ENCODE measurements around the gene CPED1.
"Not testable (repeated sequence)": the region's sequence is repeated elsewhere in the genome, so short reads cannot be mapped to it uniquely, and the experiment has no call there.

Gene CPED1

DNA sequence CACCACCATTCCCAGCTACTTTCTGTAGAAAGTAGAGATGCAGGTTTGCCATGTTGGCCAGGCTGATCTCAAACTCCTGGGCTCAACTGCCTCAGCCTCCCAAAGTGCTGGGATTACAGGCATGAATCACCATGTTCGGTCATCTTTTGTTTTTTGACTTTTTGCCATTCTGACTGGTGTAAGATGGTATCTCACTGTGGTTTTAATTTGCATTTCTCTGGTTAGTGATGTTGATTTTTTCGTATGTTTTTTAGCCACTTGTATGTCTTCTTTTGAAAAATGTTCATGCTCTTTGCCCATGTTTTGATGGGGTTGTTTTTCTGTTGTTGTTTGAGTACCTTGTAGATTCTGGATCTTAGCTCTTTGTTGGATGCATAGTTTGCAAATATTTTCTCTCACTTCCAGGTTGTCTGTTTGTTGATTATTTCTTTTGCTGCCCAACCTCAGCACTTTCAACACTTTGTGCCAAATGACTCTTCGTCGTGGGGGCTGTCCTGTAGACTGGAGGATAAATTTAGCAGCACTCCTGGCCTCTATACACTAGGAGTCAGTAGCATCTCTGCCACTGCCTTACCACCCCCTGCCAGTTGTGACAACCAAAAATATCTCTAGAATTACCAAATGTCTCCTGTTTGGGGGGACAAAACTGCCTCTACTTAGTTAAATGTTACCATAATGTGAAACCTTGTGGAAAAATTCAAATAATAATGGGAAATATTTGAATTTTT lies 6.5 kb upstream of the CPED1 start:
- DNase-seq (ENCODE audit: low spot score): no peak

DNA sequence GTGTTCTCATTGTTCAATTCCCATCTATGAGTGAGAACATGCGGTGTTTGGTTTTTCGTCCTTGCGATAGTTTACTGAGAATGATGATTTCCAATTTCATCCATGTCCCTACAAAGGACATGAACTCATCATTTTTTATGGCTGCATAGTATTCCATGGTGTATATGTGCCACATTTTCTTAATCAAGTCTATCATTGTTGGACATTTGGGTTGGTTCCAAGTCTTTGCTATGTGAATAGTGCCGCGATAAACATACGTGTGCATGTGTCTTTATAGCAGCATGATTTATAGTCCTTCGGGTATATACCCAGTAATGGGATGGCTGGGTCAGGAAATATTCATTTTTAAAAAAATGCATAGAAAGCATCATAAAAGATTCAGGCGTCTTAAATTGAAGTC lies 4.9 kb upstream of the CPED1 start:
- DNase-seq (ENCODE audit: low spot score): not testable (repeated sequence)

DNA sequence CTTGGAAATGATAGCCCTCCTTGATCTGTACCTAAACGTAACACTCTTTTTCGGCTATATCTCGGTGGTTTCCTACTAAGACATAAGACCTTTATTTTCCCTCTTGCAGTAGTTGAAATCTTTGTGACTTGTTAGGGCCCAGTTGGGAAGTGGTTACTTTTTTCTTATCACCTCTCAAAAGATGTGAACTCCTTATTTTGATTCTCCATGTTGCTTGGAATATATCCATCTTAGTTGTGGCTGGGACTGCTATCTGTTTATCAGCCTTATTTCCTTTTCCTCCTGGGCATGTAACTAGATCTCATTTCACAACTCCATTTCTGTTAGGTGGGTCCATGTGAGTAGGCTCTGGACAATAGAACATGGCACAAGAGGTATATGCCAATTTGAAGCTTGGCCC lies 4.1 kb upstream of the CPED1 start:
- no peak for DNase-seq (ENCODE audit: low spot score)

DNA sequence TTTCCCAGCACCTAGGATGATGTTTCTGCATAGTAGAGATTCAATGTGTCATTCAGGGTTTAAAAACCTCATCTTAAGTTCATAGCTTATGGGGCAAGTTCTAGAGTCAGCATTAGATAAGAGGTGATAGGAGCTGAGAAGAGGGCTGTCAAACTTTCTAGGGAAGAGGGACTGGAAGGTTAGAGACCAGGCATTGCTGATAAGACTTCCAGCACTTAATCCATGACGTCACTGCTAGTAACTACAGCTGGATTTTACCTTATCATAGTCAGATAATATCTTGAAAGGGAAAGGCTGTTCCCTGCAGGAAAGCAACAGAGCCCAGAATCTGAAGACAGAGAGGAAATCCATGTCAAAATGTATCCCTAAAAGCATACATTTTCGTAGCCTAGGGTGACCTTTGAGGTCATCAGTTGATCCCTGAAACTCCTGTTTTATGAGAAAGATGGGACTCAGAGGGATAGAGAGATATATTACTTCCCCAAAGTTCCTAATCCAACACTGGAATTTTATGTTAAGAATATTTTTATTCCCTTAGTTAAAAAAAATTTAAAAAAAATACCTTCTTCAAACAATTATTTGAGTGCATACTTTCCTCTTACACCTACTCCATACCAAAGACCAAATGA lies 3.3 kb upstream of the CPED1 start:
- DNase-seq (ENCODE audit: low spot score): no peak

DNA sequence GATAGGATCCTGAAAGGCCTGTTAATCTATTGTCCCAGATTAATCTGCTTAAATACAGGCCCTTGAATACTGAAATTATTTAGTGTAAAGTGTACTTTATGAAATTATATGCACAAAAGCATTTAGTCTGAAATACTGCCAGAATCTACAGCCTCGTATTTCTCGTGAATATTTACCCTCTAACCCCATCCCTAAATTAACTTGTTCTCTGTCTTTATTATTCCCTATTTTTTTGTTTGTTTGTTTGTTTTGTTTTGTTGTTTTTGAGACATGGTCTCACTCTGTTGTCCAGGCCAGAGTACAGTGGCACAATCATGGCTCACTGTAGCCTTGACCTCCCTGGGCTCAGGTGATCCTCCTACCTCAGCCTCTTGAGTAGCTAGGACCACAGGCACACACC lies 2.7 kb upstream of the CPED1 start:
- DNase-seq (ENCODE audit: low spot score): no peak

DNA sequence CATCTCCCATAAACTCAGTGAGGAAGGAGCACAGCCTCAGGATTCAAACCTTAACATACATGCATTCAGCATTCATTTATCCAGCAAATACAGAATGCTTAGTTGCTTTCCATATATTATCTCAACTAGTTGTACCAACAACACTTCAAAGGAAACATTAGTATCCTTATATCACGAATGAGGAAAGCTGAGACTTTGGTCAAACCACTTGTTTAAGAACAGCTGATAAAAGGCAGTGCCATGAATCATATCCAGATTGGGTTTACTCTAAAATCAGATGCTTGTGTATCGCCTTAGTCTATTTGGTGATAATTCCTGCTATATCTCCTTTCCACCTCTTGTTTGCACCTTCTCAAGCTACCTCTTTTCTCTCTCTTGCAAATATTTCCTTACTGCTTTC lies 1.9 kb upstream of the CPED1 start:
- DNase-seq (ENCODE audit: low spot score): no peak

DNA sequence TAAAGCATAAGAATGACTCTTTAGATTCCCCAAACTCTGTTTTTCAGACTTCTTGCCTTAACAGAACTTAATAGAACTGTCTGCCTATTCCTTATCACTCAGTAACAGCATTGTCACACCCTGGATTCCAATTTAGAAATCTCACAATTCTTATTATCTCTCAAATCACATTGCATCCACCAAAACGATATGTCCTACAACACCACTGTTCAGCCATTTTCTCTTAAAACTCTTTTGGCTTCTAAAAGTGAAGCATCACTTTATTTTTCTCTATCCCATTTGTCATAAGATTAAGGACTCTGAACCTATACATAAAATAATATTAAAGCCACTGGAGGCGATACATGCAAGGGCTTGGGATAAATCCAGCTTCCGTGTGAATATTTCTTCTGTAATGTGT lies 1.2 kb upstream of the CPED1 start:
- DNase-seq (ENCODE audit: low spot score): no peak

DNA sequence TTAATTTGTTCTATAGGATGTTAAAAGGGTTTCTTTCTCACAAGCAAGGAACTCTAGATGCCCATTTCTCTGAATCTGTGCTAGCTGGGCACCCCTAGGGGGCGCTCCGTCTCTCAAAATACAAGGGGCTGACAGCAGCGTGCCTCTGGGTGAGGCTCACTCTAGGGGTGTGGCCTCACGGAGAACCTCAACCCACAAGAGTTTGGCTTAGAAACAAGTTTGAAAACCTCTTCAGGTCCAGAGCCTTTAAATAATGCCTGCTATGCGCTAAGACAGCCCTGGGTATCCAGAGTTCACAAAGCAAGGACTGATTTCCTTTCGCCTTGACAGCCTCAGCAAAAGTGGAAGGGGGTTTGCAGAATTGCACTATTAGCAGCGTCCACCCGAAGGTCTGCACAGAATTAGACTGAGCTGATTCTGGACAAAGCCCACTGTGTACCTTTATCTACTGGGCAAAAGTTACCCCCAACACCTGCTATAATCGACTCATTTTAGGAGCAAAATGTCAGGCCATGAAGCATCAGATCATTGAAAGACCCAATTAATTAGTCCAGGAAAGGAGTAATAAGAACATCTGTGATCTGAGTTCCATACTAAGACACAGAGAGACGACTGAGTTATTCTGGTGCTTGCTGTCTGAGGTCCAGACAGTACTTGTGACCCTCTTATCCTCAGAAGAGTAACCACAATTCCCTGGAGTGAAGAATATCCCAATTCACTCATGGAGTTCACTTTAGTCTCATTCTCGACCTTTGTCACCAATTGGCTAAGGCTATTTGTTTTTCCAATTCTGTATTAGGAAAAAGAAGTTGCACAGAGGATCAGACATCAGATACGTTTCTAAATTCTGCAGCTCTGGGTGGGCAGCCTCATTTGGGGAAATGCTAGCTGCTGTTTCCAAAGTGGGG lies 574 bp upstream of the CPED1 start:
- DNase-seq (ENCODE audit: low spot score): peak; percentile 98

DNA sequence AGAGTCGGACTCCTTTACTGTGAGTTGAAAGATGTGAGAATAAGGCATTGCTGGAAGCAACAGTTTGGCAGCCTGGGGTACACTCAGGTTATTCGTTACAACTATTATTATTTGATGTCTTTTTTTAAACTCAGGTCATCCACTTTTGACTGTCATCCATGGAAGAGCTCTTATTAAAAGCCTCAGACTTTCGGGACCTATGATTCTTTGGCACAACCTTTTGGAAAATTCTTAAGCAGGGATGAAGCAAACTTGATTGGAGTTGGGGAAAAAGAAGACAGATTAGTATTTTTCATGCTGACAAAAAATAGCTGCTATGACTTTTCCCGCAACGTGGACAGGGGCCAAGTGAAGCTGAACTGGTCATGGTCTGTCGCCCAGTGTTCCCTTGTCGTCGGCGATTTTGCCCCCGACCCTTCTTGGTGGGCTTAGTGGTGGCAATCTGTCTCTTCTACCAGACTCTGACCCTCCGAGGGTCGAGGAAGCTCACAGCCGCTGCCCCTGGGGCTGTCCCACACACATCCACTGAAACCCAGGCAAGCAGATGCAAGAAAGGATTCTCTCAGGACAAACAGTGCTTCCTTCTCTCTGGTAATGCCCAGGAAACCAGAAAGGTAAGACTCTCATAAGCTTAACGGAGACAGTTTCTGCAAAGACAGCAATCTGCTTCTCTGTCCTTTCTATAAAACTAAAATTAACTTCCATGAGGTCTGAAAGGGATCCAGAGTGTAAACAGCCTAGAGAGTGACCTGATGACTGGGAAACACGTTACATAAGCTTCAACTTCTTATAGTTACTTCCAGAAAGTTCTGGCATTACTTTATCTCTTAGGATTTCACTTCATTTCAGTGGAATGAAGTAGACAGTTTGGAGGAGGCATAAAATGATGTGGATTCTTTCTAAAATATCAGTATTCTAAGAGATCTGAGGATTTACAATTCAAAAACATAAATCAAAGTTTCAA lies 1.0 kb downstream of the CPED1 start:
- DNase-seq (ENCODE audit: low spot score): no peak

DNA sequence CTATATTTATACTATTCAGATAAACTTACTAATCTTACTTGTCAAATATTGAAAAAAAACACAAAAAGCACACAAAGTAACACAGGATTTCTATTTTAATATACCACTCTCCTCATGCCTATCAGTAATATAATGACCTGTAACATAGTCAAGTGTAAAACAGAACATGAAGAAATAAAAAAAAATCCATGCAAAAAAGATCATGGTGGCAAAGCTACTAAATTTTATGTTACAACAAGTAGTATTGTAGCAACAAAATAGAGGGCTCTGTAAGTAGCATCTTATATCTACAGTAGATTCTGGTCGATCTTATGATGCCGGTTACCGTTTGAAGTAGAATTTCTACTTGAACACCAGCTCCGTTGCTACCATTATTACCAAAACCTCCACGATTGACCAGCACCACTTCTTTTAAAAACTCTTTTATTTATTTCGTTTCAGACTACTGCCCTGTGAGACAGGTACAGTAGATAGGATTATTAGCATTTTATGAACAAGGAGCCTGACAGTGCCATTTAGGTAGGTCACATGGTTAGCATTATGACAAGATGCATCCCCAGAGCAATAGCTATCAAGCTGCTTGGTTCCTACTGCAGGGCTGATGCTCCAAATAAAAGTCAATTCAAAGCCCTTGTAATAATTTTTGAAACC lies 2.1 kb downstream of the CPED1 start:
- DNase-seq (ENCODE audit: low spot score): no peak

DNA sequence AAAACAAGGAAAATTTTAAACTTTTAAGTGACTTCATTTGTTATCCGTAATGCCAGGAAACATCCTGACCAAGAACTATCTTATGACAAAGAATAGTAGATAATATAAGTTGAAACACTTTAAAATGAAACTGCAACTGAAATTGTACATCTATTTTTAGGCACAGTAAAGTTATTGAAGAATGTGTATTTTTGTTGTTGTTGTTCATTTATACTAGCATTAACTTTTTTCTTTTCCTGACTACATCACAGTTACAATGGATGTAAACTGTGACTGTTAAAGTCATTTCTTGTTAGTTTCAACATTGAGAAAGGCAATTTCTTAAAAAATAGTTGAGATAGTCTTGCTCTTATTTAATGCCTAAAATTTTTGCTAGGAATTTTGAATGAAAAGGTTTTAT lies 2.6 kb downstream of the CPED1 start:
- no peak for DNase-seq (ENCODE audit: low spot score)

DNA sequence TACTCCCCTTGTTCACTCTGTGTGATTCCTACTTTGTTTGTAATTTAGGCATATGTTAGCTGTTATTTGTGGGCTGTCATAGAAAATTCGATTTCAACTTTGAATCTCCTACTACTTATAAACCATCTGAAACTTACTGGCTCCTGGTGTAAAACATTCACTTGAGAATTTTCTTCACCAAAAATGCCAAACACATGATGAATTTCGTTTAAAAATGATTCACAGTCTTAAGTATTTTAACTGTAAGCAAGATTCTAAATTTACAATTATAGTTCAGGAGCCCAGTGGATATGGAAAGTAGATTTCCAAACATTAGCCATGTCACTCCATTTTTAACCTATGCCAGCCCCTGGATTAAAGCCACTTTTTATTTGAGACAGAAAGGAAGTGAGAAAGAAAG lies 3.1 kb downstream of the CPED1 start:
- no peak for DNase-seq (ENCODE audit: low spot score)

DNA sequence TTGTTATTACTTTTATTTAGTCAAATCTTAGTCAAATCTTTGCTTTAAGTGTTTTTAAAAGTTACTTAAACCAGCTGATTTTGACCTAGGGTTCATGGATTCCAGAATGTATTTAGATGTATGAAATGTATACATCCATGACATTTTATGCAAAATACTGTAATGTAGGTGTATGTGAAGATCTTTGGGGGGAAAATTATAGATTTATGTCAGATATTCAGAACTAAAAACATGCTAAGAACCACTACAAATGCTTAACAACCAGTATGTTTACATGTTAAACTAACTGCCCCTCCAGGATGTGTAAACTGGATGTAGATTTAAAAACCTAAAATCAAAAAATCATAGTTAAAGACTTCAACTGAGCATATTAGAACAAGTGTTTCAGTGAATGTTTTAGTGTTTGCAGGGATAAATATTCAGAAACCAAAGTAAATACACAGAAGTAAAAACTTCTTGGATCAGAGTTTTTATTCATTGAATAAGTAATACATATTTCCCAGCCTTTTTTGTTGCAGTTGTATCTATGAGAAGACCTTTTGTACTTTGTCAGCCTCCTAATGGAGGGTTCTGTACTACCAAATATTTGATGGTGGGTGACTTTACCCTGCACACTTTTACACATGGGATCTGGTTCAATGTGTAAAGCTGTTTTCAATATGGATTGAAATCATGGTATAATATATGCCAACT lies 3.9 kb downstream of the CPED1 start:
- DNase-seq (ENCODE audit: low spot score): no peak

DNA sequence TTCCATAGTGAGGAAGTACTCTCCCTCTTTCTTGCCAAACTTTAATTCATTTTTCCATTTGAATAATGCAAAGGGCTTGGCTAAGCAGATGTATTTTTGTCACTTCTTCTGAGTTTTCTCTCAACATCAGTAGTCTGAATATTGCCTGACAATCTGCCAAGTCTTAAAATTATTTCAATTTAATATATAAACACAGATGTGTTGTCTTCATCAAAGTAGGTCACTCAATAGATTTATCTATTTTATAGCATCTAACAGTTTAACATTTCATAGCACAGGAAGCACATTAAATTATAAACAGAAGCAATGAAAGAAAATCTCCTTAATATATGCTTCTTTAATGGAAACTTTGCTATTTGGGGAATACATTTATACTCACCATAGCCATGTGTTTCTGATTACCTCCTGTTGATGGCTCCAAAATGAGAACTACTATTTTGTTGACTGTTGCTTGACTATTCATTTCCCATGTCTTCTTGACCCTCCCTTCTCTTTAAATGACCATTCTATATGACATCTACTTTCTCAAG lies 4.5 kb downstream of the CPED1 start:
- DNase-seq (ENCODE audit: low spot score): no peak

DNA sequence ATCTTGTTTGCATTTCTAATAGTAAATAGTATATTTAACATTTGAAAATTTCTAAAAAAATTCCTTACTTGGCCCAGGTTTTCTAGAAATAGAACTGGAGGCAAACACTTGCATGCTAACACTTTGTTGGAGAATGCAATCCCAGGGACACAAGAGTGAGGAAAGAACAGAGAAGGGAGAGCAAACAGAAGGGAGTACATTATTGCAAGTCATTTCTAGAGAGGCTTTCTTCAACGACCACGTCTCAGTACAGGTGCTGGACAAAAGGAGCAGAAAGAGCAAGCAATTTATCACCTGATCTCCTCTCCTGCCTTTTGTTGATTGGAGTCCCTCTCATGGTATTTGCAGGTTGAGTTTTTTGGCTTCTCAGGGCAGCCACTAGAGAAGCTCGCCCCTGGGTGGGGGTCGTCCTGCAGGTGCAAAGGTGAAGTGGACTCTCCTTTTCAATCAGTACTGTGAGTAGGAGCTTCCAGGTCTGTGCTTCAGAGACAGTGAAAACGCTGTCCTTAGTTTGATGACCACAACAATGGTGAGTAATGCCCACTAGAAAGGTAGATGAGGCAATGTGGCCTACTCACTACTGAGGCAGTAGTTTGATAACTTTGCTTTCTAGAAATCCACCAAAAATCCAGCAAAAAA lies 5.2 kb downstream of the CPED1 start:
- no peak for DNase-seq (ENCODE audit: low spot score)

DNA sequence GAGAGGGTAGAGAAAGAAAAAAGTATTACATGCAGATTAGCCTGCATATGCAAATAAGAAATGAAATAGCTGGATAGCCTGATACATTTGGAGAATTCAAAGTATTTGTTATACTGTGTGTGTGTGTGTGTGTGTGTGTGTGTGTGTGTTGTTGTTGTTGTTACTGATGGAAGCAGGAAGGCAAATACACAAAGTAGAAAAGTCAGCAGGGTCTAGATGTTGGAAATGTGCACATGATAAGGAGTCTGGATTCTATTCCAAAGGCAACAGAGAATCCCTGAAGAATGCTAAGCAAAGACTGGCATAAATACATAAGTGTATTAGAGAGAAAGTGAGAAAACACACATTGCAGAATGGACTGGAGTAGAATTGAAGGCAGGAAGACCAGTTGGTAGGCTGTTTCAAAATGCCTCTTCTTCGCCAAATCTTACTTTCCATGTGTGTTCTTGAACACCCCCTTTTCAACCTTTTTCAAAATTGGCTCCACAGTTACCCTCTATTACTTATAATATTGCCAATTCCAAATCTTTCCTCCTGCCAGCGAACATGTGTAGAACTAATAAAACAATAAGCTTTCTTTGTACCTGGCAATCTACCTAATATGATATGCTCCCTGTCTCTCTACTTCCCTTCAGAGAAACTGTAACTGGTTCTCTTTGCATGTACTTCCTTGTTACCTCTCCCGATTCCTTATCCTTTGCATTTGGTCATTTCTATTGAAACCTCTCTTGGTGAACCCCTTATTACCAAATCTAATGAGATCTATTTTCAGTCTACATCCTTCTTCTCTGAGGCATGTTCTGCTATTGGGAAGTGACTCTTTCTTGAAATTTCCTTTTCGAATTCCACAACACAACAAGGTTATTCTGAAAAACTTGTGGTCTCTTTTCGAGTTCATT lies 6.2 kb downstream of the CPED1 start:
- no peak for DNase-seq (ENCODE audit: low spot score)

DNA sequence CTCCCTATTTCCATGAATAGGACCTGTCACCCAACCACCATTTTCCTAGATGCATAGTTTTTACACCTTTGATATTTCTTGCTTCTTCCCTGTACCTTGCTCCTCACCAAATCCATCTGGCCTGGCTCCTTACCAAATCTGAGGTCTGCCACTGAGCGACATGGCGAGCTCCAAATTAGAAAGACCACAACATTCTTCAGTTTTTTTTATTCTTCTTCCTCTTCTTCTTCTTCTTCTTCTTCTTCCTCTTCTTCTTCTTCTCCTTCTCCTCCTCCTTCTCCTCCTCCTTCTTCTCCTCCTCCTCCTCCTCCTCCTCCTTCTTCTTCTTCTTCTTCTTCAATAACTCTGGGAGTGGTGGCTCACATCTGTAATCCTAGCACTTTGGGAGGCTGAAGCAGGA lies 7.1 kb downstream of the CPED1 start:
- peak; percentile 22 for DNase-seq (ENCODE audit: low spot score)

DNA sequence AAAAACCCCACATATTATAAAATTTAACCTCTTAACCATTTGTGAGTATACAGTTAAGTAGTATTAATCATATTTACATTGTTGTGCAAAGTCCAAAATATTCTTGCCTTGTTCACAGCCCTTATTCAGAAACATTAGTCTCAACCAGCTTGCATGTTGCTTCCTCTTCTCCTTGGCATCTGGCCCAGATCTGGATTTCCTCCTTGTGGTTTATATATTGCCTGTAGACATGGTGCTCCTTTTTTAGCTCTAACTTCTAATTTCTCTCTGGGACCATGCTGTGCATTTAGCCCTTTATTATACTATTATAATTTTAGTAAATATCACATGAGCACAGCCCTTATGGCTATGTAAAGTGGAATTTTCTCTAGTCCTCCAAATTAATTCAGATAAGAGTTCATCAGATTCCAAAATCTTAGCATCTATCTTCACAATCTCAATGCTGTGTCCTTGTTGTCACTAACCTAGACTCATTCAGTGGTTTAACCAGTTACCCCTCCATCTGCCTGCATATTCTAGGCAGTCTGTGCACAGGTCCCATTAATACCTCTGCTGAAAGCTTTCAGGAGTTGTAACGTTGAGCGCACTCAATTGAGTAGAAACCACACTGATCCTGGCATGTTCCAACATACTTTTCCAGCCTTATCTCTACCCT lies 7.9 kb downstream of the CPED1 start:
- peak; percentile 88 for DNase-seq (ENCODE audit: low spot score)
